B cell (primary cell): Measurements from ENCODE around the gene ACTL6B. TPM values are rescaled to one million over a fixed set of nuclear protein-coding genes. Genes with fewer than 3 reads are reported as not detected.

Source experiments
- ATAC-seq: fragments of 200-7000 bp; cut with Tn5 transposase; one replicate; pipeline ENCODE4 v1.10.0; 2021; ENCODE audit warnings: low read depth, mild to moderate bottlenecking, moderate number of reproducible peaks, moderate library complexity
- CTCF ChIA-PET: fragments of 350-600 bp; sonication (Branson Sonifier 250); formaldehyde crosslinking; loops from one replicate; lab custom pipeline; 2021; ENCODE audit warnings: antibody characterized with exemption, inconsistent platforms; lab: Charles Lee
- POLR2A ChIA-PET: fragments of 350-600 bp; sonication (Branson Sonifier 250); formaldehyde crosslinking; loops from one replicate; lab custom pipeline; 2021; ENCODE audit warnings: antibody characterized with exemption; lab: Charles Lee
- DNase-seq: peaks from one replicate; pipeline ENCODE4 v3.0.0; 2013
- H2AFZ ChIP-seq: 2 replicates; pipeline ENCODE4 v1.6.1; 2012; ENCODE audit warnings: mild to moderate bottlenecking, low read depth, low read length; ENCODE audit not compliant: insufficient read depth, poor library complexity, severe bottlenecking
- H3K27ac ChIP-seq, 2 donors: 1 replicate in 1 of 2; 2 replicates in 1 of 2; pipeline ENCODE4 v1.5.1; 2012 to 2013; ENCODE audit warnings: low read length in 2 of 2, mild to moderate bottlenecking in 2 of 2, moderate library complexity in 1 of 2
- H3K27me3 ChIP-seq, 4 experiments: fragments of 200-600 bp in 1 of 4; sonication (generic) in 1 of 4; replicated peaks in 1 of 4; 1 replicate in 2 of 4; 2 replicates in 2 of 4; pipeline versions ENCODE4 v1.6.1 to v1.7.0; 2013 to 2016; ENCODE audit warnings: low read length in 3 of 4, mild to moderate bottlenecking in 2 of 4, mixed read lengths in 1 of 4, moderate library complexity in 1 of 4; ENCODE audit not compliant: insufficient read depth in 4 of 4, control insufficient read depth in 3 of 4; ENCODE audit errors: control extremely low read depth in 1 of 4
- H3K36me3 ChIP-seq, 2 experiments: replicated peaks in 1 of 2; 1 replicate in 1 of 2; 2 replicates in 1 of 2; pipeline versions ENCODE4 v1.6.1 to v1.7.1; 2013; ENCODE audit warnings: low read length in 1 of 2; ENCODE audit not compliant: insufficient read depth in 2 of 2, control insufficient read depth in 1 of 2; ENCODE audit errors: control extremely low read depth in 1 of 2, extremely low read depth in 1 of 2
- H3K4me1 ChIP-seq, 2 donors: fragments of 200-600 bp in 1 of 2; sonication (generic) in 1 of 2; 1 replicate in 1 of 2; 2 replicates in 1 of 2; pipeline versions ENCODE4 v1.5.1 to v1.6.1; 2013 to 2017; ENCODE audit warnings: low read length in 2 of 2; ENCODE audit not compliant: control insufficient read depth in 2 of 2, insufficient read depth in 2 of 2
- H3K4me2 ChIP-seq: replicated peaks from 2 replicates; pipeline ENCODE3; 2012; ENCODE audit warnings: mild to moderate bottlenecking, low read depth, low read length; ENCODE audit not compliant: poor library complexity, severe bottlenecking
- H3K4me3 ChIP-seq, 5 experiments: fragments of 200-600 bp in 1 of 5; sonication (generic) in 1 of 5; 1 replicate in 3 of 5; 2 replicates in 2 of 5; pipeline versions ENCODE4 v1.5.1 to v1.7.0; 2011 to 2016; ENCODE audit warnings: low read length in 4 of 5, mild to moderate bottlenecking in 4 of 5, low read depth in 2 of 5, control low read depth in 1 of 5, moderate library complexity in 1 of 5; ENCODE audit not compliant: insufficient read depth in 1 of 5; ENCODE audit errors: control extremely low read depth in 1 of 5, extremely low read depth in 1 of 5
- H3K79me2 ChIP-seq: fragments of 200-600 bp; sonication (generic); one replicate; pipeline ENCODE4 v1.6.0; 2016; ENCODE audit warnings: low read length; ENCODE audit not compliant: control insufficient read depth, insufficient read depth
- H3K9ac ChIP-seq: fragments of 200-600 bp; sonication (generic); 2 replicates; pipeline ENCODE4 v1.6.1; 2017; ENCODE audit warnings: mild to moderate bottlenecking, low read length, moderate library complexity
- H3K9me3 ChIP-seq, 3 donors: one replicate each; pipeline versions ENCODE4 v1.6.1 to v1.7.1; 2013; ENCODE audit warnings: low read length in 2 of 3; ENCODE audit not compliant: control insufficient read depth in 2 of 3, insufficient read depth in 1 of 3; ENCODE audit errors: control extremely low read depth in 1 of 3
- H4K20me1 ChIP-seq: 2 replicates; pipeline ENCODE4 v1.6.0; 2012; ENCODE audit warnings: mild to moderate bottlenecking, low read length; ENCODE audit not compliant: insufficient read depth, control insufficient read depth, poor library complexity, severe bottlenecking
- H3K27ac Mint-ChIP-seq: one replicate; pipeline ENCODE4 v1.8.0; 2021; ENCODE audit warnings: mixed read lengths
- H3K27me3 Mint-ChIP-seq: one replicate; pipeline ENCODE4 v1.8.0; 2021; ENCODE audit warnings: mixed read lengths
- H3K4me1 Mint-ChIP-seq: one replicate; pipeline ENCODE4 v1.8.0; 2021; ENCODE audit warnings: mixed read lengths
- H3K4me3 Mint-ChIP-seq: one replicate; pipeline ENCODE4 v1.8.0; 2021; ENCODE audit warnings: mixed read lengths
- H3K9me3 Mint-ChIP-seq: one replicate; pipeline ENCODE4 v1.8.0; 2022; ENCODE audit warnings: mixed read lengths; ENCODE audit not compliant: insufficient read depth
- CTCF ChIP-seq: fragments of 200-600 bp; IDR thresholded peaks from one replicate; pipeline ENCODE4 v1.8.0; 2022; ENCODE audit warnings: antibody characterized with exemption, mild to moderate bottlenecking
- EZH2 ChIP-seq: IDR thresholded peaks from 2 replicates; pipeline ENCODE4 v1.6.1; 2012; ENCODE audit warnings: borderline replicate concordance, low read depth, mild to moderate bottlenecking, moderate library complexity, low read length; ENCODE audit not compliant: insufficient read depth, poor library complexity, severe bottlenecking
- WGBS: methylation state at CpG from one replicate; pipeline ENCODE4 v1.1.5; 2013; ENCODE audit warnings: missing lambda C conversion rate; ENCODE audit not compliant: insufficient coverage; 5-methylcytosine and 5-hydroxymethylcytosine counted together
- intact Hi-C: fragments of 100-400 bp; cut with micrococcal nuclease; formaldehyde crosslinking; loops from one replicate; pipeline ENCODE4 v1.10.0; 2022
- polyA plus RNA-seq: library from polyadenylated mRNA; depleted of rRNA; stranded (reverse); fragments of >200 nt; gene quantifications from 2 replicates; pipeline ENCODE4 v1.2.3, GENCODE V29; 2012
- total RNA-seq, 2 donors: library from RNA; stranded (reverse); fragments of 120-200 nt in 1 of 2; gene quantifications; 1 replicate in 1 of 2; 2 replicates in 1 of 2; pipeline versions ENCODE4 v1.2.3 to v1.2.4, GENCODE V29; 2013 to 2022

The ACTL6B gene
- total and polyA plus RNA-seq, 2 donors (not counting 1 experiment from before 2014, with no cell fraction given) = not detected

GRCh38 chr7:100600730-100601038, 55.6 kb downstream of the ACTL6B start:
- Histone ChIP-seq H3K9me3 (no peaks in the 10 kb centered on the region), H3K4me1 (peaks cover 14 to 22% of the 10 kb centered on the region in 2 donors), H3K4me2 (no peak overlapping the region), H3K79me2 (no peaks in the 10 kb centered on the region), H3K9ac (no peak overlapping the region), H3K27me3 (no peaks in the 10 kb centered on the region), H3K27ac (no peak overlapping the region), H3K36me3 (no peaks in the 10 kb centered on the region), H3K4me3 (no peak overlapping the region), H4K20me1 (no peaks in the 10 kb centered on the region), H2AFZ (no peak overlapping the region)
- CTCF ChIA-PET = no interaction called here
- Mint-ChIP-seq H3K27ac (no peak overlapping the region), H3K9me3 (no peaks in the 10 kb centered on the region), H3K4me3 (no peak overlapping the region), H3K27me3 (no peaks in the 10 kb centered on the region), H3K4me1 (peaks cover 12% of the 10 kb centered on the region)
- WGBS = 91% methylated on average over 9 of the region's 9 CpGs
- no peak for ATAC-seq
- intact Hi-C loops = no loop called here
- DNase-seq = no peak
- TF ChIP-seq EZH2 (no peak), CTCF (no peak)
- POLR2A ChIA-PET = no interaction called here

- H3K27ac ChIP-seq = no peak overlapping the region
- no peaks in the 10 kb centered on the region for H3K79me2 ChIP-seq
- ChIA-PET CTCF (no interaction called here), POLR2A (interaction anchor here (0.6 to 0.7 kb wide), 2 partner anchors 18 to 64 kb away, joined by 4 to 7 read pairs; no protein-coding TSS in a partner anchor)
- Mint-ChIP-seq H3K27ac (no peak overlapping the region), H3K27me3 (no peaks in the 10 kb centered on the region), H3K4me1 (peaks cover 9% of the 10 kb centered on the region), H3K9me3 (no peaks in the 10 kb centered on the region), H3K4me3 (no peak overlapping the region)
- ATAC-seq (no peak), DNase-seq (no peak)
- no peak overlapping the region for H3K9ac ChIP-seq
- no peaks in the 10 kb centered on the region for H3K27me3 ChIP-seq
- no peak overlapping the region for H3K4me3 ChIP-seq
- TF ChIP-seq CTCF (no peak), EZH2 (no peak)
- no peak overlapping the region for H3K4me2 ChIP-seq
- intact Hi-C loops = no loop called here
- H3K4me1 ChIP-seq = peaks cover 8 to 17% of the 10 kb centered on the region in 2 donors
- no peaks in the 10 kb centered on the region for H3K9me3 ChIP-seq
- H4K20me1 ChIP-seq = no peaks in the 10 kb centered on the region
- H3K36me3 ChIP-seq = no peaks in the 10 kb centered on the region
- WGBS = 87% methylated on average over 14 of the region's 18 CpGs
- no peak overlapping the region for H2AFZ ChIP-seq
Measured at GRCh38 chr7:100599911-100600729, 56.1 kb downstream of the ACTL6B start.
